CD8-positive, alpha-beta memory T cell (primary cell): ENCODE results near the gene ATP9A. TPM values are rescaled to one million over a fixed set of nuclear protein-coding genes. Genes with fewer than 3 reads are reported as not detected.
"Not testable (repeated sequence)": the region's sequence is repeated elsewhere in the genome, so short reads cannot be mapped to it uniquely, and the experiment has no call there.

Source experiments
- CTCF ChIA-PET: fragments of 350-600 bp; sonication (Branson Sonifier 250); formaldehyde crosslinking; loops from one replicate; lab custom pipeline; 2021; ENCODE audit warnings: antibody characterized with exemption; lab: Charles Lee
- POLR2A ChIA-PET: fragments of 350-600 bp; sonication (Branson Sonifier 250); formaldehyde crosslinking; loops from one replicate; lab custom pipeline; 2021; ENCODE audit warnings: antibody characterized with exemption; lab: Charles Lee
- DNase-seq, 5 donors: peaks; one replicate each; pipeline versions ENCODE4 v3.0.0 to v3.0.0-alpha.2; 2020 to 2022; ENCODE audit warnings: mixed read lengths in 1 of 5
- H3K27ac ChIP-seq: one replicate; pipeline ENCODE4 v1.7.0; 2013; ENCODE audit warnings: low read depth, mild to moderate bottlenecking, low read length, moderate library complexity
- H3K27me3 ChIP-seq: 2 replicates; pipeline ENCODE4 v1.7.0; 2013; ENCODE audit warnings: low read length, mild to moderate bottlenecking; ENCODE audit not compliant: insufficient read depth, poor library complexity, severe bottlenecking
- H3K36me3 ChIP-seq: 2 replicates; pipeline ENCODE4 v1.7.0; 2013; ENCODE audit warnings: mild to moderate bottlenecking, low read length, moderate library complexity; ENCODE audit not compliant: insufficient read depth
- H3K4me1 ChIP-seq: 2 replicates; pipeline ENCODE4 v1.7.0; 2013; ENCODE audit warnings: mild to moderate bottlenecking, low read length, moderate library complexity; ENCODE audit not compliant: insufficient read depth
- H3K4me3 ChIP-seq: 2 replicates; pipeline ENCODE4 v1.7.0; 2013; ENCODE audit warnings: mild to moderate bottlenecking, low read length
- H3K9me3 ChIP-seq: 2 replicates; pipeline ENCODE4 v1.7.0; 2013; ENCODE audit warnings: mild to moderate bottlenecking, low read length
- H3K27ac Mint-ChIP-seq, 8 donors: one replicate each; pipeline ENCODE4 v1.8.0; 2020 to 2021; ENCODE audit warnings: mixed read lengths in 8 of 8, mild to moderate bottlenecking in 6 of 8, inconsistent platforms in 3 of 8, moderate library complexity in 3 of 8
- H3K27me3 Mint-ChIP-seq, 2 donors: one replicate each; pipeline ENCODE4 v1.8.0; 2020 to 2021; ENCODE audit warnings: mixed read lengths in 2 of 2, mild to moderate bottlenecking in 1 of 2, moderate library complexity in 1 of 2
- H3K36me3 Mint-ChIP-seq, 3 donors: one replicate each; pipeline ENCODE4 v1.8.0; 2020 to 2021; ENCODE audit warnings: mixed read lengths in 3 of 3, inconsistent platforms in 1 of 3, mild to moderate bottlenecking in 1 of 3
- H3K4me1 Mint-ChIP-seq, 3 donors: one replicate each; pipeline ENCODE4 v1.8.0; 2020 to 2021; ENCODE audit warnings: mixed read lengths in 3 of 3, inconsistent platforms in 1 of 3, mild to moderate bottlenecking in 1 of 3
- H3K4me3 Mint-ChIP-seq, 7 donors: one replicate each; pipeline ENCODE4 v1.8.0; 2020 to 2021; ENCODE audit warnings: mixed read lengths in 7 of 7, mild to moderate bottlenecking in 6 of 7, moderate library complexity in 4 of 7, inconsistent platforms in 2 of 7
- H3K9me3 Mint-ChIP-seq, 5 donors: one replicate each; pipeline ENCODE4 v1.8.0; 2020 to 2022; ENCODE audit warnings: mixed read lengths in 5 of 5, mild to moderate bottlenecking in 3 of 5, moderate library complexity in 2 of 5, inconsistent platforms in 1 of 5
- polyA plus RNA-seq: library from polyadenylated mRNA; unstranded; fragments of 300-500 nt; fragmentation: Illumina TruSeq; gene quantifications from one replicate; pipeline ENCODE4 v1.2.3, GENCODE V29; 2021
- total RNA-seq, 2 experiments: library from RNA; stranded (reverse); gene quantifications; one replicate each; pipeline ENCODE4 v1.2.3, GENCODE V29; 2021

The ATP9A gene
- total and polyA plus RNA-seq, 3 experiments from 2014 or later = 0.46 to 2.3 (median 2.0) TPM

DNA sequence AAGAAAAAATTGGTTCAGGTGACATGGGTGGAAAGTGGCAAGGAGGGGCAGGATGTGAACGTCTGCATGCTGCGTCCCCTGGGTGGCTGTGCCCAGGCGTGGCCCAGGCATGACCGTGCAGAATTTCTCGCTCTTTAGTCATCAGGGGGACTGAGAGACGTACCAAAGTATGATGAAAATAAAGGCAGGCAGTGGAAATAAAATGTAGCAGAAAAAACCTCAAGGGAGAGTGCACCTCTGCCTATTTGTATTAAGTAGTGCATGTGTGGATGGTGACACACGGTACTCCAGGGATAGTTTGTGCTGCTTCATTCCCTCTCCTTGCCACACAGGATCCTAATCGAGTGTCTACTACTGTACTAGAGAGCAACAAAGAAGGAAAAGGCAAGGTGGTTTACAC, 81.1 kb downstream of the ATP9A start:
- peaks cover 0 to 3% (median 3%) of the 10 kb centered on the region in 3 donors for H3K4me1 Mint-ChIP-seq
- no peaks in the 10 kb centered on the region for H3K9me3 Mint-ChIP-seq
- POLR2A ChIA-PET = no interaction called here

DNA sequence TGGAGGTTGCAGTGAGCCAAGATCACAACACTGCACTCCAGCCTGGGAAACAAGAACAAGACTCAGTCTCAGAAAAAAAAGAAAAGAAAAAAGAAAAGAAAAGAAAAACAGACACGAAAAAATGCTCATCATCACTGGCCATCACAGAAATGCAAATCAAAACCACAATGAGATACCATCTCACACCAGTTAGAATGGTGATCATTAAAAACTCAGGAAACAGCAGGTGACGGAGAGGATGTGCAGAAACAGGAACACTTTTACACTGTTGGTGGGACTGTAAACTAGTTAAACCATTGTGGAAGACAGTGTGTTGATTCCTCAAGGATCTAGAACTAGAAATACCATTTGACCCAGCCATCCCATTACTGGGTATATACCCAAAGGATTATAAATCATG, 82.7 kb downstream of the ATP9A start:
- H3K9me3 Mint-ChIP-seq, H3K4me3 ChIP-seq, POLR2A ChIA-PET, H3K36me3 Mint-ChIP-seq, H3K27me3 ChIP-seq, H3K27ac Mint-ChIP-seq, H3K4me1 Mint-ChIP-seq, H3K27me3 Mint-ChIP-seq, H3K4me3 Mint-ChIP-seq, H3K27ac ChIP-seq, H3K36me3 ChIP-seq, CTCF ChIA-PET, DNase-seq, H3K9me3 ChIP-seq, H3K4me1 ChIP-seq: not testable (repeated sequence)

More for the DNA sequence above, 81.1 kb downstream of the ATP9A start:
- Mint-ChIP-seq H3K27ac (no peak overlapping the region), H3K27me3 (peaks cover 5 to 13% of the 10 kb centered on the region in 2 donors), H3K36me3 (peaks cover 0 to 1% (median 0%) of the 10 kb centered on the region in 3 donors), H3K4me3 (no peak overlapping the region)
- Histone ChIP-seq H3K4me3 (no peak overlapping the region), H3K27me3 (no peaks in the 10 kb centered on the region), H3K27ac (no peak overlapping the region), H3K36me3 (no peaks in the 10 kb centered on the region), H3K9me3 (no peaks in the 10 kb centered on the region), H3K4me1 (no peaks in the 10 kb centered on the region)
- CTCF ChIA-PET = no interaction called here
- DNase-seq = no peak

DNA sequence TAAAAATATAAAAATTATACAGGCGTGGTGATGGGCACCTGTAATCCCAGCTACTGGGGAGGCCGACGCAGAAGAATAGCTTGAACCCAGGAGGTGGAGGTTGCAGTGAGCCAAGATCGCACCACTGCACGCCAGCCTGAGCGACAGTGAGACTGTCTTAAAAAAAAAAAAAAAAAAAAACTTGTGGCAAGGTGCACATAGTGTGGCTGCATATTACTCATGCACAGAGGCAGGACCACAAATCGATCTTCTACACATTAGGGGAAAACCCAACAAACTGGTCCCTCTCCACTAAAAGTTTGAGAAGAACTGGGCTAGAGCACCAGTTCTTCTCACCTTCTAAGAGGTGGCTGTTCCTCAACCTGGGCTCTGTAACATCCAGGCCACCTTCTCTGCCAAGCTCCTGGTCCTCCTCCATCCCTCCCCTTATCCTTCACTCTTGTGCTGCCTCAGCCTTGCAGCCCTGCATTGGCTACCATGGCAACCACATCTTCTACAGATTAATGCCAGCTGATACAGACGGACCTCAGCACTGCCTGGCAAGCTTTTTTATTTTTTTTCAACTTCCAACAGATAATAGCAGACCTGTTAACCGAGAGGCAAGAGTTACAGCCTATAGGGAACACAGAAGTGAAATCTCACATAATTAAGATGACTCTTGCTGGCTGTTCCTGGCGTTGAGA, 88.0 kb downstream of the ATP9A start:
- H3K36me3 ChIP-seq = no peaks in the 10 kb centered on the region
- CTCF ChIA-PET = no interaction called here
- H3K9me3 ChIP-seq = no peaks in the 10 kb centered on the region
- H3K27ac ChIP-seq = no peak overlapping the region
- H3K9me3 Mint-ChIP-seq = no peaks in the 10 kb centered on the region
- DNase-seq = no peak
- peaks cover 0 to 1% (median 0%) of the 10 kb centered on the region in 3 donors for H3K36me3 Mint-ChIP-seq
- POLR2A ChIA-PET = no interaction called here
- H3K27me3 Mint-ChIP-seq = peaks cover 2 to 13% of the 10 kb centered on the region in 2 donors
- H3K4me1 ChIP-seq = no peaks in the 10 kb centered on the region
- no peaks in the 10 kb centered on the region for H3K27me3 ChIP-seq
- H3K4me1 Mint-ChIP-seq = no peaks in the 10 kb centered on the region
- no peak overlapping the region for H3K4me3 Mint-ChIP-seq
- H3K27ac Mint-ChIP-seq = peak overlapping the region in 1 of 8 donors; percentile 89
- no peak overlapping the region for H3K4me3 ChIP-seq

GRCh38 chr20:51679254-51679921, 88.8 kb downstream of the ATP9A start:
- POLR2A ChIA-PET = no interaction called here
- Histone ChIP-seq H3K4me1 (no peaks in the 10 kb centered on the region), H3K9me3 (no peaks in the 10 kb centered on the region), H3K36me3 (no peaks in the 10 kb centered on the region), H3K27ac (no peak overlapping the region), H3K4me3 (no peak overlapping the region), H3K27me3 (no peaks in the 10 kb centered on the region)
- Mint-ChIP-seq H3K27me3 (peaks cover 2 to 13% of the 10 kb centered on the region in 2 donors), H3K4me3 (no peak overlapping the region), H3K27ac (no peak overlapping the region), H3K36me3 (no peaks in the 10 kb centered on the region), H3K4me1 (no peaks in the 10 kb centered on the region), H3K9me3 (no peaks in the 10 kb centered on the region)
- CTCF ChIA-PET = no interaction called here
- DNase-seq = no peak

- no peaks in the 10 kb centered on the region for H3K9me3 ChIP-seq
- H3K4me3 ChIP-seq = no peak overlapping the region
- H3K27ac ChIP-seq = no peak overlapping the region
- Mint-ChIP-seq H3K4me1 (no peaks in the 10 kb centered on the region), H3K27ac (no peak overlapping the region), H3K27me3 (peaks cover 6 to 13% of the 10 kb centered on the region in 2 donors), H3K9me3 (peaks cover 0 to 2% (median 0%) of the 10 kb centered on the region in 5 donors), H3K4me3 (no peak overlapping the region), H3K36me3 (peaks cover 0 to 2% (median 0%) of the 10 kb centered on the region in 3 donors)
- H3K27me3 ChIP-seq = no peaks in the 10 kb centered on the region
- no peaks in the 10 kb centered on the region for H3K4me1 ChIP-seq
- POLR2A ChIA-PET = no interaction called here
- CTCF ChIA-PET = no interaction called here
- no peak for DNase-seq
- H3K36me3 ChIP-seq = no peaks in the 10 kb centered on the region
These were observed 90.0 kb downstream of the ATP9A start for GRCh38 chr20:51678026-51678697.

DNA sequence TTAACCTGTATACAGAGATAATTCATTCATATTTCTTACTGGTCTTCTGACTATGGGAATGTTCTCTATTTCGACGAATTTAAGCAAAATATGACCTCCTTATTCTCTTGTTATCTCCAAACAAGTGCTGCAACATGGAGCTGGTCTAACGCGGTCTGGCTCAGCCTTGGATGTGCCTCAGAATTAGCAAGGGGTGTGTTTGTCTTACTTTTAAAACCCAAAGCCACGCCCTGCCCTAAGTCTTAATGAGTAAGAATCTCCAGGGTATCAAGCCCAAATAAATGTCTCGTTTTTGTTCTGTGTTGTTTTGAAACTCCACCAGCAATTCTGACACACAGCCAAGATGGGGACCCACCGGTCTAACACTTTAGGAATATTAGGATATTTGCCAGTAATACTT, 99.2 kb downstream of the ATP9A start:
- Histone ChIP-seq H3K27ac (no peak overlapping the region), H3K9me3 (no peaks in the 10 kb centered on the region), H3K4me3 (no peak overlapping the region), H3K27me3 (no peaks in the 10 kb centered on the region), H3K36me3 (no peaks in the 10 kb centered on the region), H3K4me1 (peaks cover 12% of the 10 kb centered on the region)
- peaks cover 0 to 4% of the 10 kb centered on the region in 2 donors for H3K27me3 Mint-ChIP-seq
- peaks cover 0 to 2% (median 0%) of the 10 kb centered on the region in 5 donors for H3K9me3 Mint-ChIP-seq
- ChIA-PET POLR2A (no interaction called here), CTCF (no interaction called here)
- DNase-seq = no peak
- peak overlapping the region in 1 of 8 donors; percentile 61 for H3K27ac Mint-ChIP-seq
- peaks cover 0 to 2% (median 0%) of the 10 kb centered on the region in 3 donors for H3K36me3 Mint-ChIP-seq
- H3K4me1 Mint-ChIP-seq = peaks cover 29 to 32% (median 29%) of the 10 kb centered on the region in 3 donors
- H3K4me3 Mint-ChIP-seq = no peak overlapping the region

DNA sequence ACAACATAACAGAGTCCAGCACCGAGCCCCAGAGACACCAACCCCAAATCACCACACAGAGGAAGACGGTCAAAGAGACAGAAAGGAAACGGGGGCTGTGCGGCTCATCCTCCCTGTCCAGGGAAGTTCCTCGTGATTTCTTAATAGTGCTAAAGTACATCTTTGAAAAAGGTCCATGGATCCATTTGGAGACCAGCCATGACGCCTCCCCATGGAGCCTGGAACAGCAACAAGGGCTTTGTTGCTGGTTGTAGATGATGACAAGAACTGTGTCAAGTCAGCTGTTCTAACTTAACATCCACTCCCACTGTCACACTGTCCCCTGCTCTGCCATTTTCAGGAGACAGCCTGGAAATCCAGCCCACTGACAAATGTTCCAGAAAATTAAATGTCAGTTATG, 99.7 kb downstream of the ATP9A start:
- ChIA-PET POLR2A (no interaction called here), CTCF (no interaction called here)
- DNase-seq = no peak
- H3K36me3 ChIP-seq = no peaks in the 10 kb centered on the region
- peaks cover 12% of the 10 kb centered on the region for H3K4me1 ChIP-seq
- H3K4me3 ChIP-seq = no peak overlapping the region
- peaks cover 29 to 32% (median 29%) of the 10 kb centered on the region in 3 donors for H3K4me1 Mint-ChIP-seq
- no peaks in the 10 kb centered on the region for H3K9me3 Mint-ChIP-seq
- H3K27me3 ChIP-seq = no peaks in the 10 kb centered on the region
- H3K36me3 Mint-ChIP-seq = no peaks in the 10 kb centered on the region
- H3K4me3 Mint-ChIP-seq = no peak overlapping the region
- H3K27ac Mint-ChIP-seq = peak overlapping the region in 2 of 8 donors; percentile 41 to 61
- no peaks in the 10 kb centered on the region for H3K9me3 ChIP-seq
- no peaks in the 10 kb centered on the region for H3K27me3 Mint-ChIP-seq
- H3K27ac ChIP-seq = no peak overlapping the region

GRCh38 chr20:51667491-51667890, 100.7 kb downstream of the ATP9A start:
- no peaks in the 10 kb centered on the region for H3K36me3 ChIP-seq
- Mint-ChIP-seq H3K9me3 (no peaks in the 10 kb centered on the region), H3K4me1 (peaks cover 29 to 32% (median 31%) of the 10 kb centered on the region in 3 donors), H3K27ac (peak overlapping the region in 7 of 8 donors; percentile 17 to 87 (median 83)), H3K4me3 (peak overlapping the region; percentile 1 to 91 (median 69)), H3K36me3 (no peaks in the 10 kb centered on the region), H3K27me3 (no peaks in the 10 kb centered on the region)
- peaks cover 12% of the 10 kb centered on the region for H3K4me1 ChIP-seq
- ChIA-PET CTCF (interaction anchor here (1.1 kb wide), 1 partner anchor 25 kb away, joined by 4 read pairs; no protein-coding TSS in a partner anchor), POLR2A (interaction anchor here (0.8 kb wide), 1 partner anchor 524 kb away, joined by 3 read pairs; the partner anchor contains the start of gene ZFP64)
- H3K27ac ChIP-seq = no peak overlapping the region
- H3K27me3 ChIP-seq = no peaks in the 10 kb centered on the region
- no peak overlapping the region for H3K4me3 ChIP-seq
- no peaks in the 10 kb centered on the region for H3K9me3 ChIP-seq
- DNase-seq = no peak
